ENCODE results near the gene COTL1. TPM values are rescaled to one million over a fixed set of nuclear protein-coding genes. Genes with fewer than 3 reads are reported as not detected.

COTL1 gene
- total and polyA plus RNA-seq, 9 of the 15 experiments (the other 6 are each of a cell fraction or from before 2014, with no cell fraction given) = 27.7 to 185 (median 72.5) TPM

GRCh38 chr16:84603140-84603816, 14.6 kb downstream of the COTL1 start (continued):
- TF ChIP-seq, protein P1, sequence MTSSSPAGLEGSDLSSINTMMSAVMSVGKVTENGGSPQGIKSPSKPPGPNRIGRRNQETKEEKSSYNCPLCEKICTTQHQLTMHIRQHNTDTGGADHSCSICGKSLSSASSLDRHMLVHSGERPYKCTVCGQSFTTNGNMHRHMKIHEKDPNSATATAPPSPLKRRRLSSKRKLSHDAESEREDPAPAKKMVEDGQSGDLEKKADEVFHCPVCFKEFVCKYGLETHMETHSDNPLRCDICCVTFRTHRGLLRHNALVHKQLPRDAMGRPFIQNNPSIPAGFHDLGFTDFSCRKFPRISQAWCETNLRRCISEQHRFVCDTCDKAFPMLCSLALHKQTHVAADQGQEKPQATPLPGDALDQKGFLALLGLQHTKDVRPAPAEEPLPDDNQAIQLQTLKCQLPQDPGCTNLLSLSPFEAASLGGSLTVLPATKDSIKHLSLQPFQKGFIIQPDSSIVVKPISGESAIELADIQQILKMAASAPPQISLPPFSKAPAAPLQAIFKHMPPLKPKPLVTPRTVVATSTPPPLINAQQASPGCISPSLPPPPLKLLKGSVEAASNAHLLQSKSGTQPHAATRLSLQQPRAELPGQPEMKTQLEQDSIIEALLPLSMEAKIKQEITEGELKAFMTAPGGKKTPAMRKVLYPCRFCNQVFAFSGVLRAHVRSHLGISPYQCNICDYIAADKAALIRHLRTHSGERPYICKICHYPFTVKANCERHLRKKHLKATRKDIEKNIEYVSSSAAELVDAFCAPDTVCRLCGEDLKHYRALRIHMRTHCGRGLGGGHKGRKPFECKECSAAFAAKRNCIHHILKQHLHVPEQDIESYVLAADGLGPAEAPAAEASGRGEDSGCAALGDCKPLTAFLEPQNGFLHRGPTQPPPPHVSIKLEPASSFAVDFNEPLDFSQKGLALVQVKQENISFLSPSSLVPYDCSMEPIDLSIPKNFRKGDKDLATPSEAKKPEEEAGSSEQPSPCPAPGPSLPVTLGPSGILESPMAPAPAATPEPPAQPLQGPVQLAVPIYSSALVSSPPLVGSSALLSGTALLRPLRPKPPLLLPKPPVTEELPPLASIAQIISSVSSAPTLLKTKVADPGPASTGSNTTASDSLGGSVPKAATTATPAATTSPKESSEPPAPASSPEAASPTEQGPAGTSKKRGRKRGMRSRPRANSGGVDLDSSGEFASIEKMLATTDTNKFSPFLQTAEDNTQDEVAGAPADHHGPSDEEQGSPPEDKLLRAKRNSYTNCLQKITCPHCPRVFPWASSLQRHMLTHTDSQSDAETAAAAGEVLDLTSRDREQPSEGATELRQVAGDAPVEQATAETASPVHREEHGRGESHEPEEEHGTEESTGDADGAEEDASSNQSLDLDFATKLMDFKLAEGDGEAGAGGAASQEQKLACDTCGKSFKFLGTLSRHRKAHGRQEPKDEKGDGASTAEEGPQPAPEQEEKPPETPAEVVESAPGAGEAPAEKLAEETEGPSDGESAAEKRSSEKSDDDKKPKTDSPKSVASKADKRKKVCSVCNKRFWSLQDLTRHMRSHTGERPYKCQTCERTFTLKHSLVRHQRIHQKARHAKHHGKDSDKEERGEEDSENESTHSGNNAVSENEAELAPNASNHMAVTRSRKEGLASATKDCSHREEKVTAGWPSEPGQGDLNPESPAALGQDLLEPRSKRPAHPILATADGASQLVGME (CRISPR knock-in tag; IDR thresholded peaks at IDR 0.05) = 0 out of 2 replicates have a peak, but pooled peaks have one; percentile 25
- TF ChIP-seq KLF10 (CRISPR knock-in tag; IDR thresholded peaks at IDR 0.05) (no peak), CBX8 (IDR thresholded peaks at IDR 0.05; ENCODE audit: borderline replicate concordance, extremely low read depth, low read depth, low read length, poor library complexity, severe bottlenecking) (no peak), E2F1 (CRISPR knock-in tag; IDR thresholded peaks at IDR 0.05) (no peak)
- TF ChIP-seq, protein P2, sequence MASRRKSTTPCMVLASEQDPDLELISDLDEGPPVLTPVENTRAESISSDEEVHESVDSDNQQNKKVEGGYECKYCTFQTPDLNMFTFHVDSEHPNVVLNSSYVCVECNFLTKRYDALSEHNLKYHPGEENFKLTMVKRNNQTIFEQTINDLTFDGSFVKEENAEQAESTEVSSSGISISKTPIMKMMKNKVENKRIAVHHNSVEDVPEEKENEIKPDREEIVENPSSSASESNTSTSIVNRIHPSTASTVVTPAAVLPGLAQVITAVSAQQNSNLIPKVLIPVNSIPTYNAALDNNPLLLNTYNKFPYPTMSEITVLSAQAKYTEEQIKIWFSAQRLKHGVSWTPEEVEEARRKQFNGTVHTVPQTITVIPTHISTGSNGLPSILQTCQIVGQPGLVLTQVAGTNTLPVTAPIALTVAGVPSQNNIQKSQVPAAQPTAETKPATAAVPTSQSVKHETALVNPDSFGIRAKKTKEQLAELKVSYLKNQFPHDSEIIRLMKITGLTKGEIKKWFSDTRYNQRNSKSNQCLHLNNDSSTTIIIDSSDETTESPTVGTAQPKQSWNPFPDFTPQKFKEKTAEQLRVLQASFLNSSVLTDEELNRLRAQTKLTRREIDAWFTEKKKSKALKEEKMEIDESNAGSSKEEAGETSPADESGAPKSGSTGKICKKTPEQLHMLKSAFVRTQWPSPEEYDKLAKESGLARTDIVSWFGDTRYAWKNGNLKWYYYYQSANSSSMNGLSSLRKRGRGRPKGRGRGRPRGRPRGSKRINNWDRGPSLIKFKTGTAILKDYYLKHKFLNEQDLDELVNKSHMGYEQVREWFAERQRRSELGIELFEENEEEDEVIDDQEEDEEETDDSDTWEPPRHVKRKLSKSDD (conservative IDR thresholded peaks at IDR 0.05; ENCODE audit: low read length) = no peak

All from K562 (cell line).